Thyroid gland (tissue), 4 donors: ENCODE measurements around the gene DSEL. TPM values are rescaled to one million over a fixed set of nuclear protein-coding genes. Genes with fewer than 3 reads are reported as not detected.

Experiments
- DNase-seq, 2 donors: peaks; one replicate each; pipeline ENCODE4 v3.0.0-alpha.2; 2019
- H3K27ac ChIP-seq, 3 donors: fragments of 200-600 bp; sonication (generic); 1 replicate in 2 of 3; 2 replicates in 1 of 3; pipeline ENCODE4 v1.5.1; 2016 to 2019; ENCODE audit warnings: mild to moderate bottlenecking in 1 of 3, moderate library complexity in 1 of 3
- H3K27me3 ChIP-seq: fragments of 200-600 bp; sonication (generic); one replicate; pipeline ENCODE4 v1.5.1; 2019
- H3K36me3 ChIP-seq, 2 donors: fragments of 200-600 bp; sonication (generic); one replicate each; pipeline ENCODE4 v1.5.1; 2016 to 2019
- H3K4me1 ChIP-seq, 2 donors: fragments of 200-600 bp; sonication (generic); one replicate each; pipeline ENCODE4 v1.5.1; 2017 to 2019
- H3K4me3 ChIP-seq, 3 donors: fragments of 200-600 bp; sonication (generic); replicated peaks in 1 of 3; 1 replicate in 2 of 3; 2 replicates in 1 of 3; pipeline ENCODE4 v1.5.1; 2016; ENCODE audit warnings: mild to moderate bottlenecking in 1 of 3
- H3K9me3 ChIP-seq: fragments of 200-600 bp; sonication (generic); one replicate; pipeline ENCODE4 v1.5.1; 2017
- CTCF ChIP-seq, 6 experiments: fragments of 200-600 bp in 3 of 6; fragments of 450-650 bp in 3 of 6; sonication (generic) in 3 of 6; IDR thresholded peaks; one replicate each; pipeline ENCODE4 v1.5.1; 2016 to 2019; ENCODE audit warnings: antibody characterized with exemption in 6 of 6, mild to moderate bottlenecking in 2 of 6, inconsistent platforms in 1 of 6, moderate library complexity in 1 of 6
- POLR2A ChIP-seq, 2 donors: fragments of 450-650 bp; IDR thresholded peaks; one replicate each; pipeline ENCODE4 v1.6.1; 2017; ENCODE audit warnings: antibody characterized with exemption in 2 of 2, mild to moderate bottlenecking in 2 of 2, moderate library complexity in 1 of 2
- WGBS, 2 donors: methylation state at CpG; one replicate each; pipeline ENCODE4 v1.1.5; 2017; 5-methylcytosine and 5-hydroxymethylcytosine counted together
- intact Hi-C: fragments of 100-400 bp; cut with DNase I; formaldehyde crosslinking; loops from one replicate; pipeline ENCODE4 v1.15.1; 2023
- total RNA-seq, 4 donors: library from RNA; depleted of rRNA; stranded (reverse); fragments of >200 nt; gene quantifications; one replicate each; pipeline ENCODE4 v1.2.3, GENCODE V29; 2016

Gene DSEL
- total RNA-seq, 4 donors from 2014 or later, result 5.7 to 8.2 (median 7.5) TPM

- no peak for DNase-seq
- Histone ChIP-seq H3K36me3 (no peaks in the 10 kb centered on the region), H3K9me3 (no peaks in the 10 kb centered on the region), H3K27me3 (no peaks in the 10 kb centered on the region), H3K27ac (no peak overlapping the region), H3K4me3 (no peak overlapping the region), H3K4me1 (peaks cover 4 to 6% of the 10 kb centered on the region in 2 donors)
- WGBS, 2 donors, result 83 to 94% methylated on average over 3 of the region's 3 CpGs
- TF ChIP-seq CTCF (IDR thresholded peaks at IDR 0.05), result no peak
- TF ChIP-seq POLR2A (IDR thresholded peaks at IDR 0.05), result no peak
- intact Hi-C loops, result no loop called here
Observed at GRCh38 chr18:67513280-67513679, 3.2 kb downstream of the DSEL start.

- WGBS, 2 donors, result 93 to 96% methylated on average over 6 of the region's 6 CpGs
- no peak for TF ChIP-seq POLR2A (IDR thresholded peaks at IDR 0.05)
- no peak for TF ChIP-seq CTCF (IDR thresholded peaks at IDR 0.05)
- intact Hi-C loops, result no loop called here
- Histone ChIP-seq H3K27ac (no peak overlapping the region), H3K4me1 (no peaks in the 10 kb centered on the region), H3K27me3 (no peaks in the 10 kb centered on the region), H3K36me3 (no peaks in the 10 kb centered on the region), H3K4me3 (no peak overlapping the region), H3K9me3 (no peaks in the 10 kb centered on the region)
- DNase-seq, result no peak
Observed at GRCh38 chr18:67511840-67512239, 4.7 kb downstream of the DSEL start.

- intact Hi-C loops, result no loop called here
- Histone ChIP-seq H3K36me3 (no peaks in the 10 kb centered on the region), H3K4me3 (no peak overlapping the region), H3K9me3 (no peaks in the 10 kb centered on the region), H3K27ac (no peak overlapping the region), H3K4me1 (no peaks in the 10 kb centered on the region), H3K27me3 (no peaks in the 10 kb centered on the region)
- no peak for DNase-seq
- 76 to 81% methylated on average over 3 of the region's 3 CpGs for WGBS, 2 donors
- no peak for TF ChIP-seq CTCF (IDR thresholded peaks at IDR 0.05)
- TF ChIP-seq POLR2A (IDR thresholded peaks at IDR 0.05), result no peak
Observed at GRCh38 chr18:67510831-67511230, 5.7 kb downstream of the DSEL start.

GRCh38 chr18:67509741-67510391 is 6.7 kb downstream of the DSEL start:
- Histone ChIP-seq H3K4me1 (no peaks in the 10 kb centered on the region), H3K27me3 (no peaks in the 10 kb centered on the region), H3K36me3 (no peaks in the 10 kb centered on the region), H3K9me3 (no peaks in the 10 kb centered on the region), H3K4me3 (no peak overlapping the region), H3K27ac (no peak overlapping the region)
- intact Hi-C loops, result no loop called here
- no peak for DNase-seq
- WGBS, 2 donors, result 85 to 89% methylated on average over 6 of the region's 6 CpGs
- TF ChIP-seq CTCF (IDR thresholded peaks at IDR 0.05) (no peak), POLR2A (IDR thresholded peaks at IDR 0.05) (no peak)

- Histone ChIP-seq H3K27me3 (no peaks in the 10 kb centered on the region), H3K4me3 (no peak overlapping the region), H3K36me3 (no peaks in the 10 kb centered on the region), H3K9me3 (no peaks in the 10 kb centered on the region), H3K27ac (no peak overlapping the region), H3K4me1 (no peaks in the 10 kb centered on the region)
- DNase-seq, result no peak
- TF ChIP-seq POLR2A (IDR thresholded peaks at IDR 0.05), result no peak
- TF ChIP-seq CTCF (IDR thresholded peaks at IDR 0.05), result no peak
- intact Hi-C loops, result no loop called here
- 95 to 96% methylated on average over 2 of the region's 2 CpGs for WGBS, 2 donors
Observed at GRCh38 chr18:67508146-67508545, 8.4 kb downstream of the DSEL start.
